ENCODE data around the gene EIF3L. TPM values are rescaled to one million over a fixed set of nuclear protein-coding genes. Genes with fewer than 3 reads are reported as not detected.
A peak's percentile ranks its signal among the peaks of the same experiment; 100 is the strongest.

Gene EIF3L
- total RNA-seq, 1 donor from 2014 or later: 338 TPM

GRCh38 chr22:37932821-37933578, 83.8 kb downstream of the EIF3L start:
- TF ChIP-seq POLR2A (IDR thresholded peaks at IDR 0.05) (no peak), POLR2AphosphoS5 (IDR thresholded peaks at IDR 0.05; ENCODE audit: insufficient read depth in 1 of 2, low read depth in 1 of 2) (no peak), CTCF (IDR thresholded peaks at IDR 0.05) (no peak)
- Histone ChIP-seq H3K4me3 (no peak overlapping the region), H3K27ac (peak overlapping the region; percentile 80), H3K4me1 (peaks cover 41% of the 10 kb centered on the region), H3K9me3 (no peaks in the 10 kb centered on the region), H3K27me3 (no peaks in the 10 kb centered on the region), H3K36me3 (peaks cover 0 to 73% of the 10 kb centered on the region in 2 donors)
- intact Hi-C loops (cut with DNase I): loop anchor here (10.0 kb wide), 1 partner anchor 48 kb away; no protein-coding TSS in a partner anchor
- no peak for DNase-seq (ENCODE audit: extremely low spot score in 2 of 2)

- Histone ChIP-seq H3K4me1 (peaks cover 41% of the 10 kb centered on the region), H3K27me3 (no peaks in the 10 kb centered on the region), H3K27ac (peak overlapping the region; percentile 80), H3K36me3 (peaks cover 0 to 65% of the 10 kb centered on the region in 2 donors), H3K9me3 (no peaks in the 10 kb centered on the region), H3K4me3 (no peak overlapping the region)
- DNase-seq (ENCODE audit: extremely low spot score in 2 of 2): no peak
- intact Hi-C loops (cut with DNase I): loop anchor here (10.0 kb wide), 1 partner anchor 49 kb away; no protein-coding TSS in a partner anchor
- TF ChIP-seq CTCF (IDR thresholded peaks at IDR 0.05): peak; percentile 86 to 98 (median 97)
- TF ChIP-seq POLR2A (IDR thresholded peaks at IDR 0.05): no peak
- peak; percentile 80 to 82 for TF ChIP-seq POLR2AphosphoS5 (IDR thresholded peaks at IDR 0.05; ENCODE audit: insufficient read depth in 1 of 2, low read depth in 1 of 2)
Measured at GRCh38 chr22:37933711-37934376, 84.6 kb downstream of the EIF3L start.

MicroRNAs within 50 kb of the gene (microRNA counts, 767-probe panel; counts per million panel counts)
- microRNA hsa-miR-658: 238 to 261 counts per million in 2 donors
- microRNA hsa-miR-659-3p: 238 to 261 counts per million in 2 donors

Small RNA genes within 50 kb of the gene (microRNA-seq; reads per million reads assigned to microRNA genes)
- 1.4 reads per million for gene MIR659 (ENCODE audit: borderline number of aligned reads, borderline replicate concordance)

Small RNA genes within 50 kb of the gene (small RNA-seq; reads per million reads assigned to genes)
- gene MIR659: 0.95 reads per million, percentile 15 among the genes with 10 or more reads in this experiment

Other genes starting within 250 kb of the EIF3L start
- 45.7 TPM for gene GGA1, start 240.6 kb upstream of the EIF3L start, total RNA-seq
- gene SH3BP1, start 209.8 kb upstream of the EIF3L start, total RNA-seq: 34.1 TPM
- 6.4 TPM for gene PDXP, start 190.7 kb upstream of the EIF3L start, total RNA-seq
- gene LGALS1, start 173.8 kb upstream of the EIF3L start, total RNA-seq: 1,638 TPM
- 28.2 TPM for gene NOL12, start 163.1 kb upstream of the EIF3L start, total RNA-seq
- gene TRIOBP, start 152.4 kb upstream of the EIF3L start, total RNA-seq: 108 TPM
- gene GCAT, start 41.5 kb upstream of the EIF3L start, total RNA-seq: 7.6 TPM
- not detected for gene GALR3, start 26.0 kb upstream of the EIF3L start, total RNA-seq
- 56.7 TPM for gene ANKRD54, start 5.1 kb upstream of the EIF3L start, total RNA-seq
- 112 TPM for gene MICALL1, start 56.9 kb downstream of the EIF3L start, total RNA-seq
- not detected for gene C22orf23, start 104.2 kb downstream of the EIF3L start, total RNA-seq
- gene POLR2F, start 104.3 kb downstream of the EIF3L start, total RNA-seq: 57.9 TPM
- gene SOX10, start 135.1 kb downstream of the EIF3L start, total RNA-seq: 3.2 TPM
- gene PICK1, start 208.0 kb downstream of the EIF3L start, total RNA-seq: 21.1 TPM
- gene SLC16A8, start 234.8 kb downstream of the EIF3L start, total RNA-seq: 0.98 TPM